Stimulated activated naive CD8-positive, alpha-beta T cell treated with anti-CD3 and anti-CD28 coated beads, Interleukin-15, Interleukin-2, amounts not matched to agents 100 ng/mL and 50 ng/mL, for 24 hours (primary cell): ENCODE measurements around the gene CELF5.

Experiments
- H3K27ac Mint-ChIP-seq: one replicate; pipeline ENCODE4 v1.8.0; 2021; ENCODE audit warnings: mild to moderate bottlenecking, mixed read lengths
- H3K27me3 Mint-ChIP-seq: one replicate; pipeline ENCODE4 v1.8.0; 2021; ENCODE audit warnings: mixed read lengths
- H3K36me3 Mint-ChIP-seq: one replicate; pipeline ENCODE4 v1.8.0; 2021; ENCODE audit warnings: low read depth, mixed read lengths
- H3K4me1 Mint-ChIP-seq: one replicate; pipeline ENCODE4 v1.8.0; 2021; ENCODE audit warnings: low read depth, mixed read lengths
- H3K4me3 Mint-ChIP-seq: one replicate; pipeline ENCODE4 v1.8.0; 2021; ENCODE audit warnings: mild to moderate bottlenecking, mixed read lengths
- H3K9me3 Mint-ChIP-seq: one replicate; pipeline ENCODE4 v1.8.0; 2021; ENCODE audit warnings: mixed read lengths

The CELF5 gene

GRCh38 chr19:3266092-3266693 lies 41.7 kb downstream of the CELF5 start:
- H3K9me3 Mint-ChIP-seq, result no peaks in the 10 kb centered on the region
- H3K4me1 Mint-ChIP-seq, result peaks cover 4% of the 10 kb centered on the region
- peaks cover 25% of the 10 kb centered on the region for H3K27me3 Mint-ChIP-seq
- no peak overlapping the region for H3K27ac Mint-ChIP-seq
- H3K36me3 Mint-ChIP-seq, result no peaks in the 10 kb centered on the region
- H3K4me3 Mint-ChIP-seq, result no peak overlapping the region

DNA sequence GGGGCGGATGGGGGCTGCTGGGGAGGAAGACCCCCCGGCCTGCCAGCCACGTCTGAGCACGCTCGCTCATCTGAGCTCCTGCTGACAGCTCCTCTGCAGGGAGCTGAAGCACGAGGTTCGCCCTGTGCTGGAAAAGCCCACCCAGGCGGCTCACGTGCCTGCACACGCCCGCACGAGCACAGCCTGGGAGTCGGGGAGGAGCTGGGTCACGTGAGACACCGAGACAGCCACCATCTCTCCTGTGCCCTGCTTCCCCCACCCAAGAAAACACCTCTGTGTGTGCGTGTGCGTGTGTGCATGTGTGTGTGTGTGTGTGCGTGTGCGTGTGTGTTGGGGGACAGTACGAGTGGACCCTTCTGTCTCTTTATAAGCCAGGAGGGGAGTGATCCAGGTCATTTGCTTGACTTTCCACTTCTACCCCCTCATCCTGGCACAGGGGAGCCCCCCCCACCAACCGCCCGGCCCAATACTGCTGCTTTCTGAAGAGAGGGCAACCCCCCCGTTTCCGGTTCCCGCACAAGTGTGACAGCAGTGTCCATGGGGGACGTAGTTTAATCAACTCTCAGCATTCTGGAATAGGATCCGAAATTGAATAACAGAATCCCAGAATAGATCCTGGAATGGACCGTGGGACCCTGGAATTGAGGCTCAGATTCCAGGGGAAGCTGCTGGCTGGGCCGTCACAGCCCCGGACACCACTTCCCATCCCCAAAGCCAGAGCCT lies 42.5 kb downstream of the CELF5 start:
- H3K4me1 Mint-ChIP-seq, result peaks cover 4% of the 10 kb centered on the region
- no peaks in the 10 kb centered on the region for H3K9me3 Mint-ChIP-seq
- no peak overlapping the region for H3K27ac Mint-ChIP-seq
- no peak overlapping the region for H3K4me3 Mint-ChIP-seq
- H3K27me3 Mint-ChIP-seq, result peaks cover 30% of the 10 kb centered on the region
- H3K36me3 Mint-ChIP-seq, result no peaks in the 10 kb centered on the region

DNA sequence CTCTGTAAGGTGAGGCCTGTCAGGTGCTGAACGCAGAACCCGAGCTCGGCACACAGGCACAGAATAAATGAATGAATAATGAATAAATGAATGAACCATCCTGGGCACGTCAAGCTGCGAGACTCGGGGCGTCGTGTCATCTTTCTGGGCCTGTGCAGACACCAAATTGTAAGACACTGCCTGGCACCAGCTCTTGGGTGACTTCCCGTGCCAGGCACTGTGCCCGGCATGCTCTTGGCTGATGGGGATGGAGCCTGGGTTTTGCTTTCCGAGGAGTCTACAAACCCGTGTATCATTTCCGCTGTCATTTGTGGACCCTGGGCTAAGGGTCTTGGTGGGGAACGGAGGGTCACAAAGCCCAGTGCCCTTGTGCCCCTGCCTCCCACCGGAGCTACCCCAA lies 43.9 kb downstream of the CELF5 start:
- peaks cover 4% of the 10 kb centered on the region for H3K4me1 Mint-ChIP-seq
- H3K27me3 Mint-ChIP-seq, result peaks cover 34% of the 10 kb centered on the region
- no peaks in the 10 kb centered on the region for H3K36me3 Mint-ChIP-seq
- no peak overlapping the region for H3K27ac Mint-ChIP-seq
- H3K4me3 Mint-ChIP-seq, result no peak overlapping the region
- no peaks in the 10 kb centered on the region for H3K9me3 Mint-ChIP-seq

DNA sequence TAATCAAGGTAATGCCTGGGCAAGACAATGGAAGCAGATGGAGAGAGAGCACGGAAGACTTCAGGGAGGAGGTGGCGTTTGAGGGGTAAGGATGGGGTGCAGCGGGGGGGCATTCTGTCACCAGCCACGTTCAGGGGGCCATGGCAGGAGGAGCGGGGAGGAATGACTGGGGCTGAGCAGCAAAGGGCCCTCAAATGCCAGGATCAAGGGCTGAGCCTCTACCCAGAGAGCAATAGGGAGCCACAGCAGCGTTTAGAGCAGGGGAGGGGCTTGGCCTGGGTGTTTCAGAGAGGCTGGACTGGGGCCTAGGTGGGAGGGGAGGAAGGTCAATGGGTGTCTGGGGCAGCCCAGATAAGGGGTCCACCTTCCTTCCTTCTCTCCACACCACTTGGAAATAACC lies 44.3 kb downstream of the CELF5 start:
- H3K4me3 Mint-ChIP-seq, result no peak overlapping the region
- H3K9me3 Mint-ChIP-seq, result no peaks in the 10 kb centered on the region
- no peaks in the 10 kb centered on the region for H3K36me3 Mint-ChIP-seq
- no peak overlapping the region for H3K27ac Mint-ChIP-seq
- H3K27me3 Mint-ChIP-seq, result peaks cover 34% of the 10 kb centered on the region
- H3K4me1 Mint-ChIP-seq, result peaks cover 4% of the 10 kb centered on the region

DNA sequence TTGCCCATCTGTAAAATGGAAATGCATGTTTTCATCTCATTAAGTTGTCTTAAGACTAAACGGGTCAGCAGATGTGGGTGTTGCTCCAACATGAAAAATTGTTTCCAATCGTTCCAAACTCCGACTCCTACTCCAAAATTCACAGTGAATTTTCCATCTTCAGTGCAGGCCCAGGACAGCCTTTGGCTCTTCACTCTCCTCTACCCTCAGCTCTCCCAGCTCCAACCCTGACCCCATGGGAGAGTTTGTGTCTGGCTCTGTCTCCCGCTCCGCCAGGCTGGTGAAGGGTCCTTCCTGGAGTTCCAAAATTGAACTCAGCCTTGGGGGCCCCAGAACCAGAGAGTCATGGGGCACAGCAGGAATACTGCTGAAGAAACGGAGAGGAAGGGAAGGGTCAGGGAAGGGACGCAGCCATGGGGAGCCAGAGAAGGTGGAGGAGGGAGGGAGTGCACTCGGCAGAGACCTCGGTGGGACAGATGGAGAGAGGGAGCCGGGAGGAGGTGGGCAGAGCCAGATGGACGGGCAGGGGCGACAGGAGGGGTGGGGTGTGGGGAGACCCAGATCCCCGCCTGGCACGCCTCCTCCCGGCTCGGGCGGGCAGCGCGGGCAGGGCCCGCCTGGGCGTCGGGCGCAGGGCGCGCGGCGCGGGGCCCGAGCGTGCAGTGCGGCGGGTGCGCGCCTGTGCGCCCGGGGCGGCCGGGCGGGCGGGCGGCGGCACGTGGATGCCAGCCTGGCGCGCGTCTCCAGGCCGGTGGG lies 45.6 kb downstream of the CELF5 start:
- H3K27me3 Mint-ChIP-seq, result peaks cover 38% of the 10 kb centered on the region
- H3K27ac Mint-ChIP-seq, result no peak overlapping the region
- H3K36me3 Mint-ChIP-seq, result no peaks in the 10 kb centered on the region

DNA sequence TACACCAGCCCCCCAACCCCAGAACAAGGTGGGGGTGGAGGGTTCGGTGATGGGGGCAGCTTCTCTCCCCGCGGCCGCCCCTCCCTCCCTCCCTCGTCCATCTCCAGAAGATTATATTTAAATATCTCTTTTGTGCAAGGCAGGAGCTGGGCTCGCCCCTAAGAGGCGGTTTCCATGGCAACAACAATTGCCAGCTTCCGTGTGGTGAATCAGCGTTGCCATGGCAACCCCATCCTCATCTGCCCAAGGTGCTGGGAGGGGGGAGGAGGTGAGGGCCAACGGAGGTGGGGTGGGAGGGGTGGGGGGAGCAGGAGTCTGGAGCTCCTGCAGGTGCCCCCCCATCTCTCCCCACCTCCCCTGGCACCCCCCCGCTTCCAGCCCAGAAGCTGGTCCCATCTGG lies 46.4 kb downstream of the CELF5 start:
- Mint-ChIP-seq H3K9me3 (no peaks in the 10 kb centered on the region), H3K27ac (no peak overlapping the region), H3K4me1 (peaks cover 13% of the 10 kb centered on the region), H3K4me3 (no peak overlapping the region), H3K36me3 (no peaks in the 10 kb centered on the region), H3K27me3 (peaks cover 38% of the 10 kb centered on the region)

More for the DNA sequence above, 45.6 kb downstream of the CELF5 start:
- Mint-ChIP-seq H3K4me3 (no peak overlapping the region), H3K9me3 (no peaks in the 10 kb centered on the region), H3K4me1 (peaks cover 10% of the 10 kb centered on the region)

DNA sequence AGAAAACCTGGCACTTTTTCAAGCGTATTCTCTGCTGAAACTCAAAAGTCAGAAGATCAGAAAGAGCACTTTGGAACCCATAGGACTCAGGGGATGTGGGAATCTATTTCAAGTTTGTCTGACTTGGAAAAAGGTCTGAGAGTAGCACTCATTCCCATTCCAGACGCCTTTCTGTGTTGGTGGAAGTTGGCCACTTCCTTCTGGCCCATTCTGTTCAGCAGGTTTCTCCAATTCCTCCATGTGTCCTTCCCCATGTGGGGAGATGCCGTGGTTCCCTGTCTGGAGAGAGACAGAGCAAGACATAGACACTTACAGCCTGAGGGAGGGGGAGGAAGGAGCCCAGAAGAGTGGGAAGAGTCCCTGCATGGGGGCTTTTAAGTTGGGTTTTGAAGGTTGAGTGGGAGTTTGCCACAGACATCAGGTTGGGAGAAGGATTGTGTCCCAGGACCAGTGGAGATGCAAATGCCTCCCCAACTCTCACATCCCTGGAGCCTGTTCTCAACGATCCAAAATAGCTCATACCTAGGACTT lies 48.0 kb downstream of the CELF5 start:
- Mint-ChIP-seq H3K4me1 (peaks cover 13% of the 10 kb centered on the region), H3K27me3 (peaks cover 33% of the 10 kb centered on the region), H3K27ac (no peak overlapping the region), H3K9me3 (no peaks in the 10 kb centered on the region), H3K4me3 (no peak overlapping the region), H3K36me3 (no peaks in the 10 kb centered on the region)

DNA sequence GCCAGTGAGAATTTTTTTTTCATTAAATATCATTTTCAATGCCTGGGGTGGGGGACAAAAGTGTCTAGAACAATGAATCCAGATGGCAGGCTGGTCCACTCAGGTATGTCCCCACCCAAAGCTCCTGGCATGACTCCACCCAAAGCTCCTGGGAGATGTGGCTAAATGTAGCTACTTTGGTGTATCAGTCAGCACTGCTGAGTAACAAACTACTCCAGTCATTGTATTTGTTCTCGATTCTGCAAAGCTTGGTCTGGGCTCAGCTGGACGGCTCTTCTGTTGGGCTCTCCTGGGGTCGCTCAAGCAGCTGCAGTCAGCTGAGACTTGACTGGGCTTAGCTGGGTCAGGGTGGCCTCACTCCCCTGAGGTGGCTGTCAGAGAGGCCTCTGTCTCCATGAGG lies 48.5 kb downstream of the CELF5 start:
- no peak overlapping the region for H3K4me3 Mint-ChIP-seq
- H3K4me1 Mint-ChIP-seq, result peaks cover 13% of the 10 kb centered on the region
- no peak overlapping the region for H3K27ac Mint-ChIP-seq
- peaks cover 30% of the 10 kb centered on the region for H3K27me3 Mint-ChIP-seq
- no peaks in the 10 kb centered on the region for H3K9me3 Mint-ChIP-seq
- H3K36me3 Mint-ChIP-seq, result no peaks in the 10 kb centered on the region

GRCh38 chr19:3274245-3274941 lies 49.9 kb downstream of the CELF5 start:
- no peaks in the 10 kb centered on the region for H3K9me3 Mint-ChIP-seq
- no peaks in the 10 kb centered on the region for H3K36me3 Mint-ChIP-seq
- peaks cover 13% of the 10 kb centered on the region for H3K4me1 Mint-ChIP-seq
- H3K4me3 Mint-ChIP-seq, result peak overlapping the region; percentile 80
- peaks cover 21% of the 10 kb centered on the region for H3K27me3 Mint-ChIP-seq
- H3K27ac Mint-ChIP-seq, result peak overlapping the region; percentile 72

- Mint-ChIP-seq H3K36me3 (no peaks in the 10 kb centered on the region), H3K4me3 (peak overlapping the region; percentile 80), H3K4me1 (peaks cover 10% of the 10 kb centered on the region), H3K27me3 (peaks cover 14% of the 10 kb centered on the region), H3K27ac (peak overlapping the region; percentile 72), H3K9me3 (no peaks in the 10 kb centered on the region)
Observed at GRCh38 chr19:3274942-3275582, 50.6 kb downstream of the CELF5 start.

GRCh38 chr19:3275583-3276340 lies 51.3 kb downstream of the CELF5 start:
- peak overlapping the region; percentile 72 for H3K27ac Mint-ChIP-seq
- H3K4me1 Mint-ChIP-seq, result peaks cover 9% of the 10 kb centered on the region
- peaks cover 13% of the 10 kb centered on the region for H3K27me3 Mint-ChIP-seq
- H3K36me3 Mint-ChIP-seq, result no peaks in the 10 kb centered on the region
- no peaks in the 10 kb centered on the region for H3K9me3 Mint-ChIP-seq
- H3K4me3 Mint-ChIP-seq, result peak overlapping the region; percentile 80

DNA sequence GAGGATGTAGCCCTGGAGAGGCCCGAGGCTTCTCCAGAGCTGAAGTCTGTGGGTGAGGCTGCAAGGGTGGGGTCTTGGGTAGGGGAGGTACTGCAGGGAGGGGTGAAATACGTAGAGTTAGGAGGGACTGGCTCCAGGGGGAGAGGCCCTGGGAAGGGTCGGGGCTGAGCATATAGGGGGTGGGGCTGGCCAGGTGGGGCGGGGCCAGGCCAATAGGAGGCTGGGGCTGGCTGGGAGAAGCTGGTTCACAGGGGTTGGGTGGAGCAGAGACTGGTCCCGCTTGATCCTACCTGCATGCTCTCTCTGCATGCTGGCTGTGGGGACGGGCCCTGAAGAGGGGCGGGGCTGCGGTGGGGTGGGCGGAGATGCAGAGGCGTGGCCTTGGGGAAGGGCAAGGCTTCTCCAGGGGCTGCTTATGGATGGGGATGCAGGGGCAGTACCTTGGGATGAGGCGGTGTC lies 51.9 kb downstream of the CELF5 start:
- Mint-ChIP-seq H3K27ac (no peak overlapping the region), H3K9me3 (no peaks in the 10 kb centered on the region), H3K4me1 (peaks cover 9% of the 10 kb centered on the region), H3K4me3 (no peak overlapping the region), H3K27me3 (peaks cover 11% of the 10 kb centered on the region), H3K36me3 (no peaks in the 10 kb centered on the region)

- Mint-ChIP-seq H3K27me3 (peaks cover 8% of the 10 kb centered on the region), H3K27ac (no peak overlapping the region)
Observed at GRCh38 chr19:3277649-3278048, 53.2 kb downstream of the CELF5 start.

DNA sequence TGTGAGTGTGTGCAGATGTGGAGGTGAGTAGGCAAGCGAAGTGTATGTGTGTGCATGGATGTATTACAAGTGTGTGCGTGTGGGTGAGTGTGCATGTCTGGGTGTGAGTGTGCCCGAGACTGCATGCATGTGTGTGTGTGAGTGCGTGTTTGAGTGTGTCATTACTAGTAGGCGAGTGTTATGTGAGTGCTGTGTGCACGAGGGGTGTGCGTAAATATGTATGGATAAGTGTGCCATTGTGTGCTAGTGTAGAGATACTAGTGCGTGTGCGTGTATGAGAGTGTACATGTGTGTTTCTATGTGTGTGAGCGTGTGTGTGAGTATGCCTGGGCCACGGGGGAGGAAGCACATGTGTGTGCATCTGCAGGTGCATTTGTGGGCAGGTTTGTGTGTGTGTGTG lies 53.8 kb downstream of the CELF5 start:
- H3K4me3 Mint-ChIP-seq, result no peak overlapping the region
- H3K36me3 Mint-ChIP-seq, result no peaks in the 10 kb centered on the region
- peaks cover 8% of the 10 kb centered on the region for H3K27me3 Mint-ChIP-seq
- H3K4me1 Mint-ChIP-seq, result peaks cover 9% of the 10 kb centered on the region
- H3K27ac Mint-ChIP-seq, result no peak overlapping the region
- H3K9me3 Mint-ChIP-seq, result no peaks in the 10 kb centered on the region

More at GRCh38 chr19:3277649-3278048, 53.2 kb downstream of the CELF5 start:
- Mint-ChIP-seq H3K4me1 (peaks cover 9% of the 10 kb centered on the region), H3K4me3 (no peak overlapping the region), H3K9me3 (no peaks in the 10 kb centered on the region), H3K36me3 (no peaks in the 10 kb centered on the region)
